Stimulated activated CD8-positive, alpha-beta memory T cell treated with anti-CD3 and anti-CD28 coated beads, Interleukin-15, amount 100 ng/mL, for 4 hours (primary cell): ENCODE results near the gene EXOC4.

Source experiments
- DNase-seq, 2 donors: peaks; one replicate each; pipeline ENCODE4 v3.0.0-alpha.2; 2020; ENCODE audit warnings: low read depth in 2 of 2

Gene EXOC4

GRCh38 chr7:133364959-133365690 lies 112.2 kb downstream of the EXOC4 start:
- DNase-seq: no peak

GRCh38 chr7:133365917-133366316 lies 113.0 kb downstream of the EXOC4 start:
- no peak for DNase-seq

GRCh38 chr7:133367561-133367960 lies 114.7 kb downstream of the EXOC4 start:
- no peak for DNase-seq

- no peak for DNase-seq
Measured at GRCh38 chr7:133369130-133369529, 116.3 kb downstream of the EXOC4 start.

GRCh38 chr7:133371616-133372015 lies 118.7 kb downstream of the EXOC4 start:
- no peak for DNase-seq

- DNase-seq: no peak
Measured at GRCh38 chr7:133372337-133372736, 119.5 kb downstream of the EXOC4 start.

GRCh38 chr7:133376514-133376913 lies 123.6 kb downstream of the EXOC4 start:
- DNase-seq: no peak

- DNase-seq: no peak
Measured at GRCh38 chr7:133381965-133382364, 129.1 kb downstream of the EXOC4 start.

GRCh38 chr7:133382775-133383559 lies 130.1 kb downstream of the EXOC4 start:
- DNase-seq: no peak

- no peak for DNase-seq
Measured at GRCh38 chr7:133386205-133386604, 133.3 kb downstream of the EXOC4 start.

- DNase-seq: no peak
Measured at GRCh38 chr7:133389727-133390126, 136.8 kb downstream of the EXOC4 start.

GRCh38 chr7:133391206-133391605 lies 138.3 kb downstream of the EXOC4 start:
- DNase-seq: no peak

GRCh38 chr7:133394369-133394768 lies 141.5 kb downstream of the EXOC4 start:
- DNase-seq: no peak

GRCh38 chr7:133395551-133395950 lies 142.7 kb downstream of the EXOC4 start:
- DNase-seq: no peak

GRCh38 chr7:133398506-133398905 lies 145.6 kb downstream of the EXOC4 start:
- DNase-seq: no peak

- no peak for DNase-seq
Measured at GRCh38 chr7:133401225-133401624, 148.3 kb downstream of the EXOC4 start.

- DNase-seq: no peak
Measured at GRCh38 chr7:133408212-133408611, 155.3 kb downstream of the EXOC4 start.

GRCh38 chr7:133409421-133409820 lies 156.5 kb downstream of the EXOC4 start:
- no peak for DNase-seq

- DNase-seq: no peak
Measured at GRCh38 chr7:133409966-133410365, 157.1 kb downstream of the EXOC4 start.

GRCh38 chr7:133411395-133411794 lies 158.5 kb downstream of the EXOC4 start:
- DNase-seq: no peak

GRCh38 chr7:133412942-133413341 lies 160.1 kb downstream of the EXOC4 start:
- no peak for DNase-seq

- DNase-seq: no peak
Measured at GRCh38 chr7:133419041-133419440, 166.2 kb downstream of the EXOC4 start.

- no peak for DNase-seq
Measured at GRCh38 chr7:133423618-133424017, 170.7 kb downstream of the EXOC4 start.
